Cardiac fibroblast (primary cell): ENCODE results near the gene LITAF.
"Not testable (repeated sequence)": the region's sequence is repeated elsewhere in the genome, so short reads cannot be mapped to it uniquely, and the experiment has no call there.

Experiments used
- DNase-seq, 2 donors: peaks; one replicate each; pipeline versions ENCODE4 v3.0.0 to v3.0.0-alpha.2; 2010; ENCODE audit warnings: low read depth in 2 of 2
- H3K4me3 ChIP-seq, 2 donors: replicated peaks in 1 of 2; 1 replicate in 1 of 2; 2 replicates in 1 of 2; pipeline ENCODE4 v1.5.1; 2011; ENCODE audit warnings: low read depth in 2 of 2, low read length in 2 of 2, mild to moderate bottlenecking in 2 of 2, moderate library complexity in 1 of 2
- TF ChIP-seq, protein P1 (sequence below): IDR thresholded peaks from one replicate; pipeline ENCODE4 v1.5.1; 2011; ENCODE audit warnings: low read depth, mild to moderate bottlenecking, low read length, inconsistent platforms

The LITAF gene

DNA sequence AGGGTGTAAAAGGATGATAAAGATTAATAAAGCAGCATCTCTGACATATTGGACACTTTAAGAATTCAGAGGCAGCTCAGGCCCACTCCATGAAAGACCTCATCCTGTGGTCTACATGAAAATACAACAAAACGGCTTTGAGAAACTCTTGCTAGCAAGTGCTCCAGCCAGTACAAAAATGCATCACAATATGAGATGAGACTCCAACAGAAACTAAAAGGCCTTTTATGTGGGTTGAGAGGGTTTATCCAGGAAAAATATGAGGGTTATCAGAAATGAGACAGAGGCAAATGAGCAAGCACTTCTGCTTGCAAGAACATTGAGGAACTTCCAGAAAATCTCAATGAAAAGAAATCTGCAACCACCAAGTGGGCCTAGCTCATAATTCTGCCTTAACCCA is 65.7 kb downstream of the LITAF start:
- H3K4me3 ChIP-seq, result no peak overlapping the region
- DNase-seq, result no peak
- TF ChIP-seq, protein P1, sequence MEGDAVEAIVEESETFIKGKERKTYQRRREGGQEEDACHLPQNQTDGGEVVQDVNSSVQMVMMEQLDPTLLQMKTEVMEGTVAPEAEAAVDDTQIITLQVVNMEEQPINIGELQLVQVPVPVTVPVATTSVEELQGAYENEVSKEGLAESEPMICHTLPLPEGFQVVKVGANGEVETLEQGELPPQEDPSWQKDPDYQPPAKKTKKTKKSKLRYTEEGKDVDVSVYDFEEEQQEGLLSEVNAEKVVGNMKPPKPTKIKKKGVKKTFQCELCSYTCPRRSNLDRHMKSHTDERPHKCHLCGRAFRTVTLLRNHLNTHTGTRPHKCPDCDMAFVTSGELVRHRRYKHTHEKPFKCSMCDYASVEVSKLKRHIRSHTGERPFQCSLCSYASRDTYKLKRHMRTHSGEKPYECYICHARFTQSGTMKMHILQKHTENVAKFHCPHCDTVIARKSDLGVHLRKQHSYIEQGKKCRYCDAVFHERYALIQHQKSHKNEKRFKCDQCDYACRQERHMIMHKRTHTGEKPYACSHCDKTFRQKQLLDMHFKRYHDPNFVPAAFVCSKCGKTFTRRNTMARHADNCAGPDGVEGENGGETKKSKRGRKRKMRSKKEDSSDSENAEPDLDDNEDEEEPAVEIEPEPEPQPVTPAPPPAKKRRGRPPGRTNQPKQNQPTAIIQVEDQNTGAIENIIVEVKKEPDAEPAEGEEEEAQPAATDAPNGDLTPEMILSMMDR, result no peak

DNA sequence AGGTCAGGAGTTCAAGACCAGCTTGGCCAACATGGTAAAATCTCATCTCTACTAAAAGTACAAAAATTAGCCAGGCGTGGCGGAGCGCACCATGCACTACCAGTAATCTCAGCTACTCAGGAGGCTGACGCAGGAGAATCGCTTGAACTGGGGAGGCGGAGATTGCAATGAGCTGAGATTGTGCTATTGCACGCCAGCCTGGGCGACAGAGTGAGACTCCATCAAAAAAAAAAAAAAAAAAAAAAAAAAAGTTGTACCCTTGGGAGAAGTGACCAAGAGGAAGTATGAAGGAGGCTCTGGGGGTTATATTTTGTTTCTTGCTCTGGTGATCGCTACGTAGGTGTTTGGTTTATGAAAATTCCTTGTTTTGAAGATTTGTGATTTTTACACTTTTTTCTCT is 66.3 kb downstream of the LITAF start:
- no peak for DNase-seq
- no peak overlapping the region for H3K4me3 ChIP-seq
- TF ChIP-seq, protein P1, result no peak

DNA sequence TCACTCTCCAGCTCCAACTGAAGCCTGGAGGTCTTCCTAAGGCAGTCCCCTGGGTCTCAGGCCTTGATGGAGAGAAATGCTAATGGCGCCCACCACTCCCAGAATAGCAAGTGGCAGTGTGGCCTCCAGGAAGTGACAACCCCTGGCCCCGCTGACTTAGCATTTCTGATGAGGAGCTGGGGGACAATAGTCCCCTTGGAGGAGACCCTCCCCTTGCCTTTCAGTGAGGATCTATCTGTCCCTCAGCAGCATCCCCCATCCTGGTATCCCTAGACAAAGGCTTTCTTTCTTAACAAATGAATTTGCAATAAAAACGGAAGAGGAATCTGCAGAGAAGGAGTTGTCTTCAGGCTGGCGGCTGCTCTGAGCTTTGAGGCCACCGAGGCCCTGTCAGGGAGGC is 68.8 kb downstream of the LITAF start:
- DNase-seq, result no peak
- H3K4me3 ChIP-seq, result no peak overlapping the region
- TF ChIP-seq, protein P1, result no peak

DNA sequence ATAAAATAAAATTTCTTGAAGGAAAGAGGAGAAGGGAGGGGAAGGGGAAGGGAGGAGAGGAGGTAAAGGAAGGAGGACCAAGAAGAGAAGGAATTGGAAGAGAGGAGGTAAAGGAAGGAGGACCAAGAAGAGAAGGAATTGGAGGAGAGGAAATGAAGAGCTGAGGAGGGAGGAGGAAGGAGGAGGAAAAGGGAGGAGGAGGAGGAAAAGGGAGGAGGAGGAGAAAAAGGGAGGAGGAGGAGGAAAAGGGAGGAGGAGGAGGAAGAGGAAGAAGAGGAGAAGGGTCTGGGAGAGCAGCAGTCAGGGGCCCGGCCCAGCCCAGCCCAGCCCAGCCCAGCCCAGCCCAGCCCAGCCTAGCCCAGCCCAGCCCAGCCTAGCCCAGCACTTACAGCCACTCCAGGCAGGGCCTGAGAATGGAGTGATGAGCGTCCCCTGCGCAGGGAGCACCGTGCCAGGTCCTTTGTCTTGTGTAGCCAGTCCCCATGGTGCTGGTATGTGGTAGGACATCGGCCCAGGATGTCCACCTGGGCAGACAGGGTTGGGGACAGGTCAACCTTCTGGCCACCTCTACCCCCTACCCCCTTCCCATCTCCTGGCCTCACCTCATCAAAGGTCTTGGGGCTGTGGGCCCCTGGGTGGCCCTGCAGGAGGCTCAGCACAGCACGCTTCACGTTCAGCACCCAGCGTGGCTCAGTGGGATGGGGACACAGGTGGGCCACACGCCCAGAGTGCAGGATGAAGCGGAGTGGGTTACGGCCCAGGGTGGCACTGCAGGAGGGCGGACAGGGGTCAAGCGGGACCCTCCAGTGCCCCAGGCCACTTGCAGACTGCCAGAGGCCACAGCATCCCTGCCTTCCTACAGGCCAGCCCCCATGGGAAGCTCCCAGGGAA is 70.9 kb downstream of the LITAF start:
- H3K4me3 ChIP-seq, result no peak overlapping the region
- TF ChIP-seq, protein P1, result no peak
- no peak for DNase-seq

DNA sequence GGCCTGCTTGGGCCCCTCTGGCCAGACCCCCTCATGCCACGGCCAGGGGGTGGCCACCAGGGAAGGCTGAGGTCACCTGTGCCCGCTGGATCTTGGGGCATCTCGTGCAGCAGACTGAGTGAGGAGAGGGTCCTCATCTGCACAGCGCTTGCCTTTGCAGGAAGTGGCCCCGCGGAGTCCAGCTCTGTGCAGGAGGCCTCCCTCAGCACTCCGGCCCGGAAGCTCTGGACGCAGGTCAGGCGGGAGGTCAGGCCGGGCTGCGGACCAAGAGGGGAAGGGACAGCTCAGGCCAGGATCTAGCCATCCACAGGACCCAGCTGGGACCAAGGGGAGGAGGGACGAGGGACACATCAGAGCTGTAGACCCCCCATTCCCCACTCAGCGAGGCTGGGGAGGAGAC is 72.4 kb downstream of the LITAF start:
- H3K4me3 ChIP-seq, result no peak overlapping the region
- DNase-seq, result no peak
- TF ChIP-seq, protein P1, result no peak

DNA sequence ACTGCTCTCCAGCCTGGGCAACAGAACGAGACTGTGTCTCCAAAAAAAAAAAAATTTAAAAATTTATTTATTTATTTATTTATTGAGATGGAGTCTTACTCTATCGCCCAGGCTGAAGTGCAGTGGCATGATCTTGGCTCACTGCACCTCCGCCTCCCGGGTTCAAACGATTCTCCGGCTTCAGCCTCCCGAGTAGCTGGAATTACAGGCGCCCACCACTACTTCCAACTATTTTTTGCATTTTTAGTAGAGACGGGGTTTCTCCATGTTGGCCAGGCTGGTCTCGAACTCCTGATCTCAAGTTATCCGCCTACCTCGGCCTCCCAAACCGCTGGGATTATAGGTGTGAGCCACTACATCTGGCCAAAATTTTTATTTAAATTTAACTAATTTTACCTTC is 73.4 kb downstream of the LITAF start:
- DNase-seq, H3K4me3 ChIP-seq: not testable (repeated sequence)

DNA sequence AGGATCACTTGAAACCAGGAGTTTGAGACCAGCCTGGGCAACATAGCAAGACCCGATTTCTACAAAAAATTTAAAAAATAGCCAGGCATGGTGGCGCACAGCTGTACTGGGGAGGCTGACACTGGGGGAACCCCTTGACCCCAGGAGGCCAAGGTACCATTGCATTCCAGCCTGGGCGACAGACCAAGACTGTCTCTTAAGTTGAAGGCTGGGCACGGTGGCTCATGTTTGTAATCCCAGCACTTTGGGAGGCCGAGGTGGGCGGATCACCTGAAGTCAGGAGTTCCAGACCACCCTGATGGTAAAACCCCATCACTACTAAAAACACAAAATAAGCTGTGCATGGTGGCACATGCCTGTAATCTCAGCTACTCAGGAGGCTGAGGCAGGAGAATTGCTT is 74.9 kb downstream of the LITAF start:
- H3K4me3 ChIP-seq, result no peak overlapping the region
- TF ChIP-seq, protein P1, result no peak
- DNase-seq, result no peak
